Left ventricle myocardium inferior (tissue), 1 donor: ENCODE results near the gene DAP3. TPM values are rescaled to one million over a fixed set of nuclear protein-coding genes. Genes with fewer than 3 reads are reported as not detected.

Experiments
- DNase-seq: peaks from one replicate; pipeline ENCODE4 v3.0.0-alpha.2; 2020
- H3K27ac ChIP-seq: fragments of 200-600 bp; replicated peaks from 2 replicates; pipeline ENCODE4 v1.8.0; 2021
- H3K27me3 ChIP-seq: fragments of 200-600 bp; 2 replicates; pipeline ENCODE4 v1.8.0; 2021; ENCODE audit warnings: low read depth
- H3K36me3 ChIP-seq: fragments of 200-600 bp; 2 replicates; pipeline ENCODE4 v1.8.0; 2021
- H3K4me1 ChIP-seq: fragments of 200-600 bp; 2 replicates; pipeline ENCODE4 v1.8.0; 2021
- H3K4me3 ChIP-seq: fragments of 200-600 bp; 2 replicates; pipeline ENCODE4 v1.8.0; 2021; ENCODE audit warnings: mild to moderate bottlenecking, moderate library complexity
- H3K9me3 ChIP-seq: fragments of 200-600 bp; replicated peaks from 2 replicates; pipeline ENCODE4 v1.8.0; 2021
- intact Hi-C: fragments of 100-400 bp; cut with micrococcal nuclease; formaldehyde crosslinking; loops from one replicate; pipeline ENCODE4 v1.11.0; 2022
- total RNA-seq: library from RNA; stranded (reverse); fragmentation: NEBNext Ultra II Directional; extraction: Animal tissue kit (Norgen Biotek cat#: 25700); gene quantifications from one replicate; pipeline ENCODE4 v1.2.1, GENCODE V29; 2021
- TF ChIP-seq, protein P1 (sequence below): fragments of 200-600 bp; IDR thresholded peaks from 2 replicates; pipeline ENCODE4 v1.8.0; 2021; ENCODE audit warnings: antibody characterized with exemption, mild to moderate bottlenecking, borderline replicate concordance
- donor health status: DM: no; HTN: yes; CAD: no; lungs with severe emphysema.

Gene DAP3
- total RNA-seq, 1 donor from 2014 or later: 107 TPM

DNA sequence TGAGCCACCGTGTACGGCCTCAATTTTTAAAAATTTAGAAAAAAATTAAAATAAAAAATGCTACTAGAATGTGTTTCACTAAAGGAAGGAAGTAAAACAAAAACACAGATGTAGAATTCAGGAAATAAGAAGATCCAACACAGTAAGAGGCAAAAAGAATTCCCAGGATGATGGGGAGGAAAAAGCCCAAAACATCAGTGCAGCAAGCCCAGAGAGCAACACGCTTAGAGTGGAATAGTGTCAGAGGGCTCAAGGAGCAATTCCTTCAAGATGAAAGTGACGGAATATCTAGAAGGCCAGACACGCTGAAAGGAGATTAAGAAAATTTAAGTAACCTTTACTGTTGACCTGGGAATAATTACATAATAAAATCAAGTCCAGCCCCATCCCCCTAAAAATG, 80.4 kb downstream of the DAP3 start:
- intact Hi-C loops: no loop called here
- H3K9me3 ChIP-seq: no peaks in the 10 kb centered on the region

DNA sequence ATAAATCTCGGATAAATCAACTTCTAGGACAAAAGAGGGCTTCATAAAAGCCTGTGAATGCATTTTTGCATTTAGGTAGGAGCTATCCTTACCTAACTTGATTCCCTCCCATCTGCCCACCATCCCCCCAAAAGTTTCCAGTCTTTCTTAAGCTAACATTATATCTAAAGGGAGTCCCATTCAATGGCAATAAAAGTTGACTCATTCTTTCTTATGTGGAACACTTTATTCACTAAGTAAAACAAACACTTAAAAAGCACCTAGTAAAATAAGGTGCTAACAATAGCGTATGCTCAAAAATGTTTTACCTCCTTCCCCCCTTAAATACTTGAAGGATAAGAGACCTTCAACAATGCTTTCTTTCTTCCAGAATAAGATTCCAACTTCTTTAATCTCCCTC, 84.3 kb downstream of the DAP3 start:
- TF ChIP-seq, protein P1, sequence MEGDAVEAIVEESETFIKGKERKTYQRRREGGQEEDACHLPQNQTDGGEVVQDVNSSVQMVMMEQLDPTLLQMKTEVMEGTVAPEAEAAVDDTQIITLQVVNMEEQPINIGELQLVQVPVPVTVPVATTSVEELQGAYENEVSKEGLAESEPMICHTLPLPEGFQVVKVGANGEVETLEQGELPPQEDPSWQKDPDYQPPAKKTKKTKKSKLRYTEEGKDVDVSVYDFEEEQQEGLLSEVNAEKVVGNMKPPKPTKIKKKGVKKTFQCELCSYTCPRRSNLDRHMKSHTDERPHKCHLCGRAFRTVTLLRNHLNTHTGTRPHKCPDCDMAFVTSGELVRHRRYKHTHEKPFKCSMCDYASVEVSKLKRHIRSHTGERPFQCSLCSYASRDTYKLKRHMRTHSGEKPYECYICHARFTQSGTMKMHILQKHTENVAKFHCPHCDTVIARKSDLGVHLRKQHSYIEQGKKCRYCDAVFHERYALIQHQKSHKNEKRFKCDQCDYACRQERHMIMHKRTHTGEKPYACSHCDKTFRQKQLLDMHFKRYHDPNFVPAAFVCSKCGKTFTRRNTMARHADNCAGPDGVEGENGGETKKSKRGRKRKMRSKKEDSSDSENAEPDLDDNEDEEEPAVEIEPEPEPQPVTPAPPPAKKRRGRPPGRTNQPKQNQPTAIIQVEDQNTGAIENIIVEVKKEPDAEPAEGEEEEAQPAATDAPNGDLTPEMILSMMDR: no peak
- no peak overlapping the region for H3K4me3 ChIP-seq
- intact Hi-C loops: no loop called here

More for the DNA sequence above, 80.4 kb downstream of the DAP3 start:
- Histone ChIP-seq H3K36me3 (peaks cover 92% of the 10 kb centered on the region), H3K4me1 (no peaks in the 10 kb centered on the region), H3K4me3 (no peak overlapping the region), H3K27me3 (no peaks in the 10 kb centered on the region), H3K27ac (no peak overlapping the region)
- no peak for DNase-seq
- TF ChIP-seq, protein P1: no peak

DNA sequence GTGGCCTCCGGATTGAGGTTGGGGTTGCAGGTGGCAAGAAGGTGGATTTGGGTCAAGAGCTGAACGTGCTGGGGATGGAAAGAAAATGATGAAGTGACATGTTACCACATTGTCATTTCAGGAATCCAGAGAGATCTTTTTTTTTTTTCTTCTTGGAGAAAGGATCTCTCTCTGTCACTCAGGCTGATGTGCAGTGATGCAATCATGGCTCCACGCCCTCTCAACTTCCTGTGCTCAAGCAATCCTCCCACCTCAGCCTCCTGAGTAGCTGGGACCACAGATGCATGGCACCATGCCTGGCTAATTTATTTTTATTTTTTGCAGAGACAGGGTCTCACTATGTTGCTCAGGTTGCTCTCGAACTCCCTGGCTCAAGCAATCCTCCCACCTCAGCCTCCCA, 87.5 kb downstream of the DAP3 start:
- H3K4me3 ChIP-seq: no peak overlapping the region
- intact Hi-C loops: no loop called here
- H3K27ac ChIP-seq: no peak overlapping the region
- no peak for DNase-seq
- TF ChIP-seq, protein P1: no peak
- no peaks in the 10 kb centered on the region for H3K4me1 ChIP-seq
- H3K27me3 ChIP-seq: no peaks in the 10 kb centered on the region
- H3K9me3 ChIP-seq: no peaks in the 10 kb centered on the region
- peaks cover 90% of the 10 kb centered on the region for H3K36me3 ChIP-seq

More for the DNA sequence above, 84.3 kb downstream of the DAP3 start:
- no peaks in the 10 kb centered on the region for H3K9me3 ChIP-seq
- no peaks in the 10 kb centered on the region for H3K4me1 ChIP-seq
- no peaks in the 10 kb centered on the region for H3K27me3 ChIP-seq
- DNase-seq: no peak
- H3K27ac ChIP-seq: no peak overlapping the region
- peaks cover 97% of the 10 kb centered on the region for H3K36me3 ChIP-seq

DNA sequence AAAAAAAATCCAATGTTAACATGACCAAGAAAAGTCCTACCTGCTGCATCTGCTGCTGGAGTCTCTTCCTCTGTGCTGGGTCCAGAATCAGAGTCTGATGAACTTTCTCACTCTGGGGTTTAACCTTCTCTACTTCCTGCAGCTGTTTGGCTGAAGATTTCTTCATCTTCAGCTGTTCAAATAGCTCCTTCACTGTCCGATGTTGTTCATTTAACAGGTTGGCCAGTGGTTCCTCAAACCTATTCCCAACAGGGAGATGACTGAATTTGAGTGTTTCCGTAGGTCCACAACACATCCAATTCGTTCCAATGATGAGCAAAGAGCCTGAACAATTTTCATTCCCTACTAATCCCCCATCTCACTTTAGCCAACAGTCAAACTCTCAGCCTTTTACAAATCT, 88.7 kb downstream of the DAP3 start:
- Histone ChIP-seq H3K9me3 (no peaks in the 10 kb centered on the region), H3K36me3 (peaks cover 87% of the 10 kb centered on the region), H3K4me3 (no peak overlapping the region), H3K4me1 (no peaks in the 10 kb centered on the region), H3K27ac (no peak overlapping the region), H3K27me3 (no peaks in the 10 kb centered on the region)
- intact Hi-C loops: no loop called here
- DNase-seq: no peak
- TF ChIP-seq, protein P1: no peak

Other genes starting within 250 kb of the DAP3 start
- 38.7 TPM for gene ASH1L, start 126.3 kb upstream of the DAP3 start, total RNA-seq
- gene MSTO1, start 78.9 kb upstream of the DAP3 start, total RNA-seq: 13.1 TPM
- gene YY1AP1, start 317 bp upstream of the DAP3 start, total RNA-seq: 60.2 TPM
- 24.1 TPM for gene GON4L, start 168.1 kb downstream of the DAP3 start, total RNA-seq
- 11.1 TPM for gene SYT11, start 170.5 kb downstream of the DAP3 start, total RNA-seq
- 19.0 TPM for gene RIT1, start 222.3 kb downstream of the DAP3 start, total RNA-seq
- 21.2 TPM for gene KHDC4, start 245.3 kb downstream of the DAP3 start, total RNA-seq